ENCODE data around the gene KHK. TPM values are rescaled to one million over a fixed set of nuclear protein-coding genes. Genes with fewer than 3 reads are reported as not detected.
A peak's percentile ranks its signal among the peaks of the same experiment; 100 is the strongest.

Gene KHK
- polyA plus RNA-seq, 1 of the 3 experiments (the other 2 are of a cell fraction), result 10.3 TPM

DNA sequence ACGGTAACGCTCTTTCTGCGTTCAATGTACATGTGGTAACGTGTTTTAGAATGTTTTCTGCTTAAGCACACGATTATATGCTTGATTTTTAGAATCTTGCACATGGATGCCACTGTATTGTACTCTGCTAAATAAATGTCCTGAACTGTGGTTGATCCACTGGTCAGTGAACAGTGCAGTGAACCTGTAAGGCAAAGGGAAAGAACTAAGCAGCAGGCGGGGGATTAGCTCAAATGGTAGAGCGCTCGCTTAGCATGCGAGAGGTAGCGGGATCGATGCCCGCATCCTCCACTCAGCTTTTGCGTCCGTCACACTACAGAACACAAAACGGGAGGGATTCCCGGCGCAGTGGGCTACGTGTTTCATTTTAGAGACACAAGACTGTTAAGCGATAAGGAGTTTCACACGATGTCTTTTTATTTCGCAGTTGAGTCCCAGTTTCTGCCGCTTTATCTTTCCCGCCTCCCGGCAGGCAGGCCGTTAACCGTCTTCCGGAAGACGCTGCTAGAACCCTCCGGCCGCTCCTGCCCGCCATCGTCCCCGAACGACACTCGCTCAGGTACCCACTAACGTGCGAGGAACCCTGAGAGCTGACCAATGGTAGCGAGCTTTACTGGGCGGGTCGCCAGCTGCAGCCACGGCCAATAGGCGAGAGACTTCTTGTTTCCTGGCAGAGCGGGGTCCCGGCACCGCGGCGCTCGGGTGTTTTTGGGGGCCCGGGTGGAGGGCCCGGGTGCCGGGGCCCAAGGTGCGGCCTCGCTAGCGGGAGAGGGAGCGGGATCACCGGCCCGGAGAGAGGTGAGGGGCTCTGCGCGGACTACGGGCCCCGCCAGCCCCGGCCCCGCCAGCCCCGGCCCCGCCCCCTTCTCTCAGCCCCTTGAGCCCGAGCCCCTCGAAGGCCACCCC, 35.3 kb upstream of the KHK start, which contains the start of gene AGBL5 (continued):
- peak; percentile 65; the same call in 1 of the 2 replicates for TF ChIP-seq YY1 (IDR thresholded peaks at IDR 0.05; ENCODE audit: low read depth)
- TF ChIP-seq JUND (IDR thresholded peaks at IDR 0.05), result no peak; the same call in 1 of the 2 replicates
- TF ChIP-seq EZH2phosphoT487 (IDR thresholded peaks at IDR 0.05; ENCODE audit: borderline replicate concordance, low read depth), result no peak
- TF ChIP-seq RCOR1 (IDR thresholded peaks at IDR 0.05; ENCODE audit: low read length), result 0 out of 2 replicates have a peak, but pooled peaks have one; percentile 14
- TF ChIP-seq, protein P1, sequence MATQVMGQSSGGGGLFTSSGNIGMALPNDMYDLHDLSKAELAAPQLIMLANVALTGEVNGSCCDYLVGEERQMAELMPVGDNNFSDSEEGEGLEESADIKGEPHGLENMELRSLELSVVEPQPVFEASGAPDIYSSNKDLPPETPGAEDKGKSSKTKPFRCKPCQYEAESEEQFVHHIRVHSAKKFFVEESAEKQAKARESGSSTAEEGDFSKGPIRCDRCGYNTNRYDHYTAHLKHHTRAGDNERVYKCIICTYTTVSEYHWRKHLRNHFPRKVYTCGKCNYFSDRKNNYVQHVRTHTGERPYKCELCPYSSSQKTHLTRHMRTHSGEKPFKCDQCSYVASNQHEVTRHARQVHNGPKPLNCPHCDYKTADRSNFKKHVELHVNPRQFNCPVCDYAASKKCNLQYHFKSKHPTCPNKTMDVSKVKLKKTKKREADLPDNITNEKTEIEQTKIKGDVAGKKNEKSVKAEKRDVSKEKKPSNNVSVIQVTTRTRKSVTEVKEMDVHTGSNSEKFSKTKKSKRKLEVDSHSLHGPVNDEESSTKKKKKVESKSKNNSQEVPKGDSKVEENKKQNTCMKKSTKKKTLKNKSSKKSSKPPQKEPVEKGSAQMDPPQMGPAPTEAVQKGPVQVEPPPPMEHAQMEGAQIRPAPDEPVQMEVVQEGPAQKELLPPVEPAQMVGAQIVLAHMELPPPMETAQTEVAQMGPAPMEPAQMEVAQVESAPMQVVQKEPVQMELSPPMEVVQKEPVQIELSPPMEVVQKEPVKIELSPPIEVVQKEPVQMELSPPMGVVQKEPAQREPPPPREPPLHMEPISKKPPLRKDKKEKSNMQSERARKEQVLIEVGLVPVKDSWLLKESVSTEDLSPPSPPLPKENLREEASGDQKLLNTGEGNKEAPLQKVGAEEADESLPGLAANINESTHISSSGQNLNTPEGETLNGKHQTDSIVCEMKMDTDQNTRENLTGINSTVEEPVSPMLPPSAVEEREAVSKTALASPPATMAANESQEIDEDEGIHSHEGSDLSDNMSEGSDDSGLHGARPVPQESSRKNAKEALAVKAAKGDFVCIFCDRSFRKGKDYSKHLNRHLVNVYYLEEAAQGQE (IDR thresholded peaks at IDR 0.05; ENCODE audit: low read depth, low read length), result peak; percentile 11; the same call in 1 of the 2 replicates
- TF ChIP-seq, protein P2, sequence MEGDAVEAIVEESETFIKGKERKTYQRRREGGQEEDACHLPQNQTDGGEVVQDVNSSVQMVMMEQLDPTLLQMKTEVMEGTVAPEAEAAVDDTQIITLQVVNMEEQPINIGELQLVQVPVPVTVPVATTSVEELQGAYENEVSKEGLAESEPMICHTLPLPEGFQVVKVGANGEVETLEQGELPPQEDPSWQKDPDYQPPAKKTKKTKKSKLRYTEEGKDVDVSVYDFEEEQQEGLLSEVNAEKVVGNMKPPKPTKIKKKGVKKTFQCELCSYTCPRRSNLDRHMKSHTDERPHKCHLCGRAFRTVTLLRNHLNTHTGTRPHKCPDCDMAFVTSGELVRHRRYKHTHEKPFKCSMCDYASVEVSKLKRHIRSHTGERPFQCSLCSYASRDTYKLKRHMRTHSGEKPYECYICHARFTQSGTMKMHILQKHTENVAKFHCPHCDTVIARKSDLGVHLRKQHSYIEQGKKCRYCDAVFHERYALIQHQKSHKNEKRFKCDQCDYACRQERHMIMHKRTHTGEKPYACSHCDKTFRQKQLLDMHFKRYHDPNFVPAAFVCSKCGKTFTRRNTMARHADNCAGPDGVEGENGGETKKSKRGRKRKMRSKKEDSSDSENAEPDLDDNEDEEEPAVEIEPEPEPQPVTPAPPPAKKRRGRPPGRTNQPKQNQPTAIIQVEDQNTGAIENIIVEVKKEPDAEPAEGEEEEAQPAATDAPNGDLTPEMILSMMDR (IDR thresholded peaks at IDR 0.05), result no peak
- TF ChIP-seq RXRA (IDR thresholded peaks at IDR 0.05; ENCODE audit: borderline replicate concordance, low read depth), result no peak

DNA sequence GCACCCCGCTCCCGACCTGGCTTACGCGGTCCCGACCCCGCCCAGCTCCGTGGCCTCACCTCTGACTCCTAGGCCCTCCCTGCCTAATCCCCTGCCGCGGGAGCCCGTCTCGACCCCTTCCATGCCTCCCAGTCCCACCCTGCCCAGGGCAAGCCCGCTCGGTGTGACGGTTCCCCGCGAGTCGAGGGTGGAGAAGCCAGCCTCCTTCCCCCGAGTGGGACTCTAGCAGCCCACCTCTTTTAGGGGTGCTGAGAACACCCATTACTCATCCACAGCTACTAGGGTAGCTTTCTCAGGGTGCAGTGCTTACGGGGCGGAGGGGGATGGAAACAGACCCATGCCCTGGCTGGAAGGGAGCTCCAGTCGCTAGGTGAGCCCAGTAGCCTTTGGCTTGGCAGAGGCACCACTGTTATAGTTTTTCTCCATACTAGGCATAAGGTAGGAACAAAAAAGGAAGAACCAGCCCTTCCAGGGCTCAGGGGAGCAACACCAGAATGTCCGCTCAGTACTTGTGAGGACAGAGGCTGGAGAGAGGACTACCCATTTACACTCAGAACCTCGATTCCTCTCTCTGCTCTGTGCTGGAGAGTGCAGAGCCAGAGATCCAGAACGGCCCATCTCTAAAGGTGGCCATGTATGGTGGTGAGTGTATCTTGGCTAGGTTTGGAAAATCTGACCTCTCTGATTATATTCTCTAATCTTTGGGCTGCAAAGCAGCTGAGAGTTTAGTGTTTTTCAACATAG, 34.5 kb upstream of the KHK start:
- Histone ChIP-seq H3F3A (replicated peaks; ENCODE audit: insufficient read depth) (peaks cover 32% of the 10 kb centered on the region), H3K27ac (ENCODE audit: low read depth in 2 of 2, low read length in 1 of 2) (peak overlapping the region in 1 of 2 experiments; percentile 98; a peak in 3 of 4 replicates), H3K79me2 (ENCODE audit: insufficient read depth) (no peaks in the 10 kb centered on the region), H4K20me1 (ENCODE audit: insufficient read depth) (no peaks in the 10 kb centered on the region), H2AFZ (ENCODE audit: low read depth) (peak overlapping the region; percentile 71), H3K9me3 (no peaks in the 10 kb centered on the region), H3K36me3 (replicated peaks in 1 of 2; ENCODE audit: control insufficient read depth in 1 of 2, insufficient read depth in 2 of 2, low read length in 1 of 2) (peaks cover 13 to 37% of the 10 kb centered on the region in 2 experiments), H3K4me3 (ENCODE audit: low read depth in 2 of 2, low read length in 1 of 2) (peak overlapping the region; percentile 86 to 89), H3K27me3 (ENCODE audit: insufficient read depth) (no peaks in the 10 kb centered on the region), H3K4me1 (ENCODE audit: control insufficient read depth in 1 of 2, insufficient read depth in 2 of 2, low read depth in 1 of 2, low read length in 1 of 2) (peaks cover 10 to 15% of the 10 kb centered on the region in 2 experiments; a peak in 2 of 4 replicates), H3K4me2 (peak overlapping the region; percentile 98), H3K9ac (peak overlapping the region; percentile 76), H3K9me2 (no peaks in the 10 kb centered on the region)
- POLR2A ChIA-PET, result interaction anchor here (0.6 to 4.8 kb wide), 14 partner anchors 8 to 90 kb away, joined by 3 to 80 read pairs (median 12); partner anchors contain the start of genes EMILIN1, KHK, OST4 and TMEM214
- peak; percentile 67 for DNase-seq
- WGBS (ENCODE audit: low lambda C conversion rate), result 12% methylated on average over 17 of the region's 24 CpGs
- TF ChIP-seq, protein P2 (IDR thresholded peaks at IDR 0.05), result no peak
- TF ChIP-seq RFX5 (IDR thresholded peaks at IDR 0.05; ENCODE audit: low read length), result no peak
- no peak for TF ChIP-seq NRF1 (IDR thresholded peaks at IDR 0.05; ENCODE audit: low read depth, low read length)
- TF ChIP-seq SMC3 (IDR thresholded peaks at IDR 0.05; ENCODE audit: low read depth, low read length), result no peak
- no peak for TF ChIP-seq JUND (IDR thresholded peaks at IDR 0.05)
- no peak for TF ChIP-seq GABPA (IDR thresholded peaks at IDR 0.05; ENCODE audit: low read depth)
- TF ChIP-seq, protein P3, sequence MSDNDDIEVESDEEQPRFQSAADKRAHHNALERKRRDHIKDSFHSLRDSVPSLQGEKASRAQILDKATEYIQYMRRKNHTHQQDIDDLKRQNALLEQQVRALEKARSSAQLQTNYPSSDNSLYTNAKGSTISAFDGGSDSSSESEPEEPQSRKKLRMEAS (IDR thresholded peaks at IDR 0.05; ENCODE audit: low read depth), result no peak
- CTCF ChIA-PET, result interaction anchor here (0.7 to 13.5 kb wide), 11 partner anchors 8 to 251 kb away, joined by 3 to 216 read pairs (median 6); partner anchors contain the start of genes EMILIN1, KHK and OST4

Data from SK-N-SH (cell line).